GM19455 (cell line): ENCODE results near the gene SCP2.

ENCODE experiments used
- ATAC-seq: cut with Tn5 transposase; IDR thresholded peaks from one replicate; pipeline ENCODE4 v1.9.1; 2021; ENCODE audit not compliant: unreplicated experiment

The SCP2 gene

DNA sequence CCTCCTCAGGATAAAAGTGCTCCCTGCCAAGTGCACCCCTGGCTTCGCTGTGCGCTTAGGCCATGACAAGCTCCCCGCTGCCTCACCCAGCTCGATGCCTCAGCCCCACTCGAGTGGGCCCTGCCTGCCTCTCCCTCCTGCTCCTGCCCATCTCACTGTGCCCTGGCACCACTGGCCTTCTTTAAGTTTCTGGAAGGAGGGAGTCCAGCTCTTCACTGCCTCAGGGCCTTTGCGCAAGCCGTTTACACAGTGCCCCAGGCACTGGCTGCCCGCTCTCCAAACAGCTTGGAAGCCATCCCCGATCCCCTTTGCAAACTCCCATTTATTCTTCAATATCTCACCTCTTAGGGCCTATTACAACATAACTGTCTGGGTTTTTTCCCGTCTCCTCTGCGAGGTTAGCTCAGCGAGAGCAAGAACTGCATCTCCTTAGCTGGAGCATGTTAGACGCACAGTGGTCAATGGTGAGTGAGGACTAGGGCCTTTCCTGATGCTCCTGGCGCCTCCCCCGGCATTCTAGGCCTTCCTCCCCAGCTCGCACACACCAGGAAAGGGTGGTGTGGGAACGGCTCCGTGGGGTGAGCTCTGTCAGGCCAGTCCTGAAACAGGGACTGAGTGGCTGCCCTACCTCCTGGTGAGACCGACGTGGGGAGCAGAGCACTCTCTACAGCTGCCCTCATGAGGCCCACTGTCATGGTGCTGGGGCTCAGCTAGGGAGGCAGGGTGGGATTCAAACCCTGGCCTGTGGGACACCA, 166.9 kb downstream of the SCP2 start:
- ATAC-seq: no peak

DNA sequence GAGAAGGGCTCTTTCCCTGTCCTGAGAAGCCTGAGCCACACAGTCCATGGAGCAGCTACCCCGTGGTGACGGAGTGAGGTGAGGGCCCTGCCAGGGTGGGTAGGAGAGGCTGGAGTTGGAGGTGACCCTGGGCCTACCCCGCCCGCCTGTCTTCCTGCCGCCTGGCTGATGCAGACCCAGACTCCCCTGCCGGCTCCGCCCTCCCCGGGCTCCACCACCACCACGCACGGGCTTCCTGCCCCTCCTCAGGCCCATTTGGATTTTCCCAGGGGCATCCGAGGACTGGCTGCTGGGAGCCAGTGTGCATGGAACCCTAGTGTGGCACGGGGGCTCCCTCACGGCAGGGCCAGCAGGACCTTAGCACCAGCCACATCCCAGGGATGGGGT, 167.4 kb downstream of the SCP2 start:
- ATAC-seq: no peak
